ENCODE results near the gene KEAP1. TPM values are rescaled to one million over a fixed set of nuclear protein-coding genes. Genes with fewer than 3 reads are reported as not detected.

KEAP1 gene
- total RNA-seq, 2 experiments from 2014 or later, result 68.9 to 93.5 TPM

- Histone ChIP-seq H3K4me1 (ENCODE audit: insufficient read depth, low read length, poor library complexity, severe bottlenecking) (peaks cover 17% of the 10 kb centered on the region), H2AFZ (ENCODE audit: low read length) (no peak overlapping the region), H3K4me3 (ENCODE audit: low read depth, low read length, poor library complexity, severe bottlenecking) (peak overlapping the region; percentile 96), H3K9me3 (ENCODE audit: low read length) (no peaks in the 10 kb centered on the region), H3K9me2 (ENCODE audit: insufficient read depth, low read length) (no peaks in the 10 kb centered on the region), H3K79me2 (ENCODE audit: insufficient read depth, low read depth, low read length) (peaks cover 12% of the 10 kb centered on the region; the same call in 1 of the 2 replicates), H4K20me1 (ENCODE audit: insufficient read depth, low read length) (no peaks in the 10 kb centered on the region), H3K36me3 (ENCODE audit: insufficient read depth, low read length) (peaks cover 24% of the 10 kb centered on the region), H3K4me2 (ENCODE audit: low read length) (peak overlapping the region; percentile 86), H3K27ac (ENCODE audit: low read depth, low read length, poor library complexity, severe bottlenecking) (peak overlapping the region; percentile 35)
- TF ChIP-seq EZH2phosphoT487 (IDR thresholded peaks at IDR 0.05; ENCODE audit: borderline replicate concordance, low read depth, low read length) (no peak), CTCF (conservative IDR thresholded peaks at IDR 0.05; ENCODE audit: low read length) (no peak)
- peak; percentile 30 for DNase-seq (ENCODE audit: low spot score)
- ChIA-PET CTCF (ENCODE audit: unreplicated experiment) (no interaction called here), POLR2A (no interaction called here)
- no TSS peak for BruUV-seq (replicated peaks)
- intact Hi-C loops (cut with micrococcal nuclease; ENCODE audit: unreplicated experiment), result no loop called here
These were observed 41.6 kb upstream of the KEAP1 start for GRCh38 chr19:10544753-10545251.

- Histone ChIP-seq H3K9me3 (ENCODE audit: low read length) (no peaks in the 10 kb centered on the region), H4K20me1 (ENCODE audit: insufficient read depth, low read length) (no peaks in the 10 kb centered on the region), H3K4me1 (ENCODE audit: insufficient read depth, low read length, poor library complexity, severe bottlenecking) (peaks cover 17% of the 10 kb centered on the region), H3K4me2 (ENCODE audit: low read length) (peak overlapping the region; percentile 86), H3K9me2 (ENCODE audit: insufficient read depth, low read length) (no peaks in the 10 kb centered on the region), H3K27ac (ENCODE audit: low read depth, low read length, poor library complexity, severe bottlenecking) (peak overlapping the region; percentile 35), H2AFZ (ENCODE audit: low read length) (peak overlapping the region; percentile 66), H3K79me2 (ENCODE audit: insufficient read depth, low read depth, low read length) (peaks cover 12% of the 10 kb centered on the region; the same call in 1 of the 2 replicates), H3K4me3 (ENCODE audit: low read depth, low read length, poor library complexity, severe bottlenecking) (peak overlapping the region; percentile 96), H3K36me3 (ENCODE audit: insufficient read depth, low read length) (peaks cover 20% of the 10 kb centered on the region)
- peak; percentile 37 for DNase-seq (ENCODE audit: low spot score)
- CTCF ChIA-PET (ENCODE audit: unreplicated experiment), result no interaction called here
- TF ChIP-seq CTCF (conservative IDR thresholded peaks at IDR 0.05; ENCODE audit: low read length) (no peak), EZH2phosphoT487 (IDR thresholded peaks at IDR 0.05; ENCODE audit: borderline replicate concordance, low read depth, low read length) (no peak)
- intact Hi-C loops (cut with micrococcal nuclease; ENCODE audit: unreplicated experiment), result no loop called here
- TSS peak; percentile 71 for BruUV-seq (replicated peaks)
- POLR2A ChIA-PET, result no interaction called here
These were observed 41.1 kb upstream of the KEAP1 start for GRCh38 chr19:10544242-10544752.
